GM19463 (cell line): ENCODE results near the gene GRAP.
"Not testable (repeated sequence)": the region's sequence is repeated elsewhere in the genome, so short reads cannot be mapped to it uniquely, and the experiment has no call there.

Experiments
- ATAC-seq: cut with Tn5 transposase; IDR thresholded peaks from one replicate; pipeline ENCODE4 v1.9.1; 2021; ENCODE audit warnings: mild to moderate bottlenecking, moderate library complexity; ENCODE audit not compliant: unreplicated experiment

GRAP gene

DNA sequence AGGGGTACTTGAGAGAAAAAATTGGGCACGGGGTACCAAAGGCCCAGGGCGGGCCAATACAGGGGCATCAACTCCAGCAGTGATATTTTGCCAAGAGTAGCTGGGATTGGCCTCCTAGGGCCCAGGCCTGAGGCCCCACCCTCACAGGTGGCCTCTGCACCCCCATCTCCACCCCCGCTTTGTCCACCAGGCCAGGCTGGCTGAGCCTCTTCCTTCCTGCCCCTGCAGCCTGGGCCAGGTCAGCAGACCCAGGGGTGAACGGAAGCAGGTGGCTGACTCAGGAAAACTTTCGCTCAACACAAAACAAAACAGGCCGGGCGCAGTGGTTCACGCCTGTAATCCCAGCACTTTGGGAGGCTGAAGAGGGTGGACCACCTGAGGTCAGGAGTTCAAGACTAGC is 3.7 kb downstream of the GRAP start:
- ATAC-seq = not testable (repeated sequence)

DNA sequence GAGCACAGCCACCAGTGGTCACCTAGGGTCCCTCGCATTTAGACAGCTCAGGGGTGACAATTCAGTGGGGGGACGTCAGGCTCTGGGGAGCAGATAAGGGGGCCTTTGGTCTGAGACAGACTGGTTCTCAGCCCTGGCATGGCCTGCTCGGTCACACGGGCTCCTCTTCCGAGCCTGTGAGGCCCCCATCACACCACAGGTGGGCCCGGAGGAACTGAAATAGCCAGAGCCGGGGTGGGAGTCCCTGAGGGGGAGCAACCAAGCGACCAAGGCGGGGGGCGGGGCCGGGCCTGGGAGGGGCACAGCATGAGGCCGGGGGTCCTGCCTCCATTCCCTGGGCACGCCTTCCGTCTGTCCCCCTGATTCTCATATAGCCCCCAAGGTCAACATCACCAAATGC is 4.4 kb downstream of the GRAP start:
- not testable (repeated sequence) for ATAC-seq

DNA sequence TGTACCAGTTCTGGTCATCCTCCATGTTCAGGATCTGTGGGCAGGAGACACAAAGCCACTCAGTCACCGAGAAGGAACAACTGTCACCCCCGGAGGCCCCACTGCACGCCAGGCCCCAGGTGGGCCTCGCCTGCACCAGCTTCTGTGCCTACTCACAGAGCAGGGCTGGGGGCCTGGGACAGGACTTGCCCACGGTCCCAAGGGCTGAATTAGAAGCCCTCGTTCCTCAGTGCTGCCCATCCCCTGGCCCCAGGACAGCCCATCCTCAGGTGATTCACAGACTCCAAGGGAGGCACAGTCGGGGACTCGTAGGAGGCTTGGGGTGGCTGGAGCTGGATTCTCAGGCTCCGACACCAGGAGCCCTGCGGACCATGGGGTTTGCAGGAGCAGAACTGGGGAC is 4.9 kb downstream of the GRAP start:
- ATAC-seq = not testable (repeated sequence)

DNA sequence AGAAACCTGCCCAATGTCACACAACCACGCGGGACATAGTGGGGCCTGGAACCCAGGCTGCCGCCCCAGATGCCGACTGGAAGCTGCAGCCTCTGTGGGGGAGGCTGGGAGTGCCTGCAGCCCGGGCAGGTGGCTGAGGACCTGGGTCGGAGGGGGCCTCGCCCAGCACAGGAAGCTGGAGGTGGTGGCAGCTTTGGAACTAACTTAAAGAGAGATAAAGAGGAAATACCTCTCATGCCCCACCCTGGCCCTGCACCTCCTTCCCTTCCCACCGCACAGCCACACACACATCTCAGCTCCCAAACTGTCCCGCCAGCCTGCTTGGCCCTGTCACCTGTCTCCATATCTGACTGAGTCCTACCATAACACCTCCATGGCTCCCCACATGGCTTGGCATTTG is 6.4 kb downstream of the GRAP start:
- ATAC-seq = not testable (repeated sequence)

DNA sequence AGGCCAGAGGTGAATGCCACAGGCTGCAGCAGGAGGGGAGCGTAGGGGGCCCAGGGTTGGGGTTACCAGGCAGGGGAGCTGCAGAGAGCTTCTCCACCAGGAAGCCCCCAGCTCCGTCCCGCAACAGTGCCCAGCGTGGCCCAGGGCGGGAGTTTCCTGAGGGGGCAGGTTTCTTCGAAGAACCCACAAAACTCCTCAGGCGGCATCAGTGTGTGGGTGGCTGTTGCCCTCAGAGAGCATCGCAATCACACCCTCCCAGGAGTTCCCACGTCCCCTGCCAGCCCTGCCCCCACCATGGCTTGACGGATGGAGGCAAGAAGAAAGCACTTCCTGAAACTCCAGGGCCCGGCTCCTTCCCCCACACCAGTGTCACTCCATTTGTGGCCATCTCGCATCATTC is 8.0 kb downstream of the GRAP start:
- ATAC-seq = peak; percentile 39

DNA sequence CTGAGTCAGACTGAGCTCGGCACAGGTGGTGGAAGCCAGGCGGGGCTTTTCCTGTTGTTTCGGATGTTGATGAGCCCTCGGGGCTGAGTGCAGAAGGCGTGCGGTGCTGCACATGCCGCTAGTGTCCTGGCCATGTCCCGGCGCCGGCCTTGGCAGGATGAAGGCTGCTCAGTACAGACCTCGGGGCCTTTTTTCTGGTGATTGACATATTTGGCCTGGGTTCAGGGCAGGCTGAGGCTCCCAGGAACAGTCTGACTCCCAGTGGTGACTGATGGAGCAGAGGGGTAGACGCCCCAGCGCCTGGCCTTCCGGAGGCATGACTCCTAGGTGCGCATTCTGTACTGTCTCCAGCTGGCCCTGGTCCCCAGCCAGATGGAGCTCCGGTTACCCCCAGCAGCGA is 8.8 kb downstream of the GRAP start:
- ATAC-seq = not testable (repeated sequence)

DNA sequence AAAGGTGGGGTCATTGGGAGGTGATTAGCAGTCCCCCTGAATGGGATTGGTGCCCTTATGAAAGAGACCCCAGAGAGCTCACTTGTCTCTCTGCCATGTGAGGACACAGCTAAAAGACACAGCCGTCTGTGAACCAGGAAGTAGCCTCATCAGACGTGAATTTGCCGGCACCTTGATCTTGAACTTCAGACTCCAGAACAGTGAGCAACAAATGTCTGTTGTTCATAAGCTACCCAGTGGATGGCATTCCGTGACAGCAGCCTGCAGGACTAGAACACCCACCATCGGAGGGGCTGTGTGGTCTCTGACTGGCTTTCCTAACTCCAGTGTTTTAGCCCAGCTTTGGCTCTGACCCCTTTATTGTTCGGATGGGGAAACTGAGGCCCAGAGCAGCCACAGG is 9.2 kb downstream of the GRAP start:
- not testable (repeated sequence) for ATAC-seq

DNA sequence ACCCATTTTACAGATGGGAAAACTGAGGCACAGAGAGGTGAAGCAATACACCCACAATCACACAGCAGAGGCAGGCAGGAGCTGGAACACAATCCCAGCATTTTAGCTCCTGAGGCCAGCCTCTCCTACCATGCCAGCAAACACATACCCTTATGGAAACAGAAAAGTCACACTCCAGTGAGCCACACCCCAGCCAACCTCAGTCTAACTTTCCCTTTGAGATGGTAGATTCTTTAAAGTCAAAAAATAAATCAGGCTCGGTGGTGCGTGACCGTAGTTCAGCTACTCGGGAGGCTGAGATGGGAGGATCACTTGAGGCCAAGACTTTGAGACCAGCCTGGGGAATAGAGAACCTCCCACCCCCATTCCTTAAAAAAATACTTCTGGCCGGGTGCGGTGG is 10.6 kb downstream of the GRAP start:
- ATAC-seq = not testable (repeated sequence)

DNA sequence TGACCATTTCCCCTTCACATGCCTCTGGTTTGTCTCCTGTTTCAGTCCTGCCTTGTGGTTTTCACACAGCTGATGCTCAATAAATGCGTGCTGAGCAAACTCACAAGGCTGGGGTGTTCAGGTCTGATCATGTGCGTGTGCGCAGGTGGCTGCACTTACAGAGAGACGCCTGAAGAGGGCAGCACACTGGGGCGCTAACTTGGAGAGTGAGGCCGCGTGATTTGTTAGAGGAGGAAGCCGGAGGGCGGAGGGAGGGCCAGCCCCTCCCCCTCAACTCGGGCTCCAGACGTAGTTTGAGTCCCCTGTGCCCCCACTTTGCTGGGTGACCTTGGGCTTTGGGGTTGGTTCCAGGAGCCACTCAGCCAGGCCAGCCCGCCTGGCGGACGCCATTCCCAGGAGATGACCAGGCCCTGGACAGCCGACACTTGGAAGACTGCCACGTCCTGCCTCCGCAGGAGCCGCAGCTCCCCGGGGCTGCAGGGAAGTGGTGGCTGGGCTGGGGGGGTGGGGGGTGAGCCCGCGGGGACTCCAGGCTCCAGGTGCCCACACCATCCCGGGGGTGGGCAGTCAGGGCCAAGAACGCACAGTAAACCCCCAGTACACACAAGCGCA is 14.3 kb downstream of the GRAP start:
- ATAC-seq = peak; percentile 50

DNA sequence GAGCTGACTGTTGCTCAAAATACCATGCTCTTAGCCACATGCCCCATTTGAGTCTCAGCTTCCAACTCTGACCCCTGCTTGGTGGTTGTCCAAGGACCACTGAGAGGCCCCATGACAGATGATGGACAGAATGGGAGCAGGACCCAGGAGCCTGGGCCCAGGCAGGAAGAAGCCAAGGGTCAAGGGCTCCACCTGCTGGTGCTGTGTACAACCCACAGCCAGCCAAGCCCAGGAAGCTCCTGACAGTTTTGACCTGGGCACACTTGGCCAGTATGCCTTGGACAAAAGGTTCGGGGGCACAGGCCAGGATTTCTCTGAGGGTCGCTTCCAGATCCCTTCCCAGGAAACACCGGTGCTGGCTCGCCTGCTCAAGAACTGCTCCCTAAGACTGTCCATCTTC is 15.0 kb downstream of the GRAP start:
- peak; percentile 46 for ATAC-seq

DNA sequence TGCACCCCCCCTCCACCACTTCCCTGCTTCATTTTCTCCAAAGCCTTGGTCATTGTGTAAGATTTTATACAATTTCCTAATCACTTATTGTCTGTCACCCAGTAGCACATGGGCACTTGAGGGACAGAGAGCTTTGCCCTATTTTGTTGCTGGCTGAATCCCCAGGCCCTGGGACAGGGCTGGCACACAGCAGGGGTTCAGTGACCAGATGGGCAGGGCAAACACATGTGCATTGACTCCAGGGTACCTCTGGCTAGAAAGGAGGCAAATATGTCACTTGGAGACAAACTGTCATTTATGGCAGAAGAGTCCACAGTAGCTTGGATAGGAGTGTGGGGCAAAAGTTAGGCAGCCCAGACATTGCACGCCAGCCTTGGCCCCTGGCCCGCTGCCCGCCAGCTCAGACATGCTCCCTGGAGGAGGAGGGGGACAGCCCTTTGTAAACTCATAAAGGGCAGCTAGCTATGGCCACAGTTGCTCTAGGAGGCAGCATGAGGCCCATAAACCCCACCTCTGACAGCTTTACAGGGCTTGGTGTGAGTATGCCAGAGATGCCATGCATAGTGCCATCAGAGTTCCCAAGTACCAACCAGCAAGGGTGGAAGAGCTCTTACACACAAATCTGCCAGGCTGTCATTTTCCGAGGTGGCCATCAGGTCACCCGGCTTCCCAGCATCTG is 15.8 kb downstream of the GRAP start:
- ATAC-seq = not testable (repeated sequence)

DNA sequence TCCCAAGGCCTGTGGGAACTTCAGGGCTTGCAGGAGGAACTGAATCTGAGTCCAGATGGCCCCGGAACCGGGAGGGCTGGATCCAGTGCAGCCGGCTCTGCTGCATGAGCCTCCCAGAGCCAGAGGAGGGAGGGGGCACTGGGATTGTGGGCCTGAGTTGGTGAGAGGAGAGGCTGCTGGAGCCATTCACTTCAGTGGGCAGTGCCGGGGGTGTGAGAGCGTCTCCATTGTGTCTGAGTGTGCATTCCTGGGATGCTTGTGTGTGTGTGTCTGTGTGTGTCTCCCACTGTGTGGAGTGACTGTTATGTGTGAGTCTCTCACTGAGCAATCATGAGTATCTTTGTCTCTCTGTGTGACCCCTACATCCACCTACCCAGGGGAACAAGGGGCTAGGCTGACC is 17.0 kb downstream of the GRAP start:
- not testable (repeated sequence) for ATAC-seq

DNA sequence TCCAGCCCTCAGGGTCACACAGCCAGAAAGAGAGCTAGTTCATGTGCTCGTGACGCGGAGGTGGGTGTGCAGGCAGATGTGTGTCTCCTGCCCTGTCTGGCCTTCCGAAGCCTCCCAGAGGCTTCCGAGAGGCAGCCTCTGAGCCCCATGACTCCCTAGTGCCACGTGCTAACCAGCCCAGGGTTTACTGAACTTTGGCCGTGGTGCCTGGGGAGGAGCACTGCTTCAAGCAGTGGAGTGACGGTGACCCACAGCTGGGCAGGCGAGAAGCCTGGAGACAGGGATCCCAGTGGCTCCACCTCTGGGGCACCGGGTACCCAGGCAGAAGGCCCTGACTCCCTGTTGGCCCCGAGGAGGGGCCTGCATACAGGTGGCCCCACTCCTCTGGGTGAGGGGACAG is 18.1 kb downstream of the GRAP start:
- not testable (repeated sequence) for ATAC-seq

DNA sequence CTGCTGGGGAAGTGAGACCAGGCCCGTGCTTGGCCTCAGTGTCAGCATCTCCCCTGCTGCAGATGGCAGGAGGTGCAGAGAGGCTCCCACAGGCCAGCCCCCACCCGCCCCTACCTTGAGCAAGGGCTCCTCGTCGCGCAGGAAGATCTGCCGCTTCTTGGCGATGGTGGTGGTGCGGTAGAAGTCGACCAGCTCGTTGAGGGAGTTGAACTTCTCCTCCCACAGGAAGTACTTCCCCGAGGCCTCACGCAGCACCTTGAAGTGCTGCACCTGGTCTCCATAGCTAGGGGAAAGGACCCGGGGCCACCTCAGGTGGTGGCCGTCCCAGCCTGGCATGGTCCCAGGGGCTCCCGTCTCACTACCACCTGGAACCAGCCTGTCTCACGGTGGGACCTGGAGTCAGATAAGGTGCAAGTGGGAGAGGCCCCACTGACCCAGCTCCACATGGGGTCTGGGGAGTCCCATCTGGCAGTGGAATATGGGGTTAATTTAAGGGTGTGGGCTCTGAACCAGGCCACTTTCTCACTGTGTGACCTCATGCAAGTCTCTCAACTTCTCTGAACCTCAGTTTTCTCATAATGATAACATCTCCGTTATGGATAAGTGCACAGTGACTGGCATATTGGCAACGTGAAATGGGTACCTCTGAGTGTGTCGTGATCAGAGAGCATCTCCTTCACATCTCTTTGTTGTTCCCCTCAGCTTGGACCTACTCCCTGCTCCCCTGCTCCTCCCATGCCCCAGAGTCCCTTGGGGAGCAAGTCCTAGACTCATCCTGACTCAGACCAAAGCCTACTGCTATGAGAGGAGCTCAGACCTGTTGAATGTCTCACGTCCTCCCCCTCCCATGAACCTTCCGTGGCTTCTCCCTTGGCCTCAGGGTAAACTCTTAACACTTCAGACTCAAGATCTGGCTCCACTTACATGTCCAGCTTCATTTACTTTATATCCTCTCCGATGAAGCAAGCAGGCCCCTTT is 22.4 kb downstream of the GRAP start:
- ATAC-seq = no peak

DNA sequence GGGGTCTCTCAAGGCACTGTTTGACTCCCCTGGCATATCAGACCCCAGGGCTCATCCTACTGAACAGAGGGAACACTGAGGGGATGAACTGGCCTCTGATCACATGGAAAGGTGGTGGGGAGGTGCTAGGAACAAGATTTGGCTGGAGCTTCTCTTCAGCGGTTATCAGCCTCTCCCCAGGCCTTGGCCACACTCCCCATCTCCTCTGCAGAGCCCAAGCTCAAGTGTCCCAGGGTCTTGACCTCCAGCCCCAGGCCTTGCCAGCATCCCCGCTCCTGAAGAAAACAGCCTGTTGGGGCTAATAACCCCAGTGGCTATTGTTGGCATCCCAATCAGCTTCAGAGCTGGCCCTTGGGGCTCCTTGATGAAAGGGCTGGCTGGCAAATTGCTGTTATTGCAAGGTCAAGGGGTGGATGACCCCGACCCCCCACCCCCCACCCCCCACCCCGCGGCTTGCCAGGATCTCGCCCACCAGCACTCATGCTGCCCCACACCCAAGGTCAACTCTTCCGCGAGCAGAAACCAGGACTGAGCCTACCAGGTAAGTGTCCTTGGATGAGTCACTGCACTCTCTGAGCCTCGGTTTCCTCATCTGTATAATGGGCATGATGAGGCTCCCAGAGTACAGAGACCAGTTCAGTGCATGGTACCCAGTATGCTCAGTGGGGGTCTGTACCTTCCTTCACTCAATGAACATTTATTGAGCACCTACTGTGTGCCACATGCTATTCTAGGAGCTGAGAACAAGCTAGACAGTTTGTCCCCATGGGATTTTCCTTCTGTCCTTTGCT is 23.4 kb downstream of the GRAP start:
- no peak for ATAC-seq

DNA sequence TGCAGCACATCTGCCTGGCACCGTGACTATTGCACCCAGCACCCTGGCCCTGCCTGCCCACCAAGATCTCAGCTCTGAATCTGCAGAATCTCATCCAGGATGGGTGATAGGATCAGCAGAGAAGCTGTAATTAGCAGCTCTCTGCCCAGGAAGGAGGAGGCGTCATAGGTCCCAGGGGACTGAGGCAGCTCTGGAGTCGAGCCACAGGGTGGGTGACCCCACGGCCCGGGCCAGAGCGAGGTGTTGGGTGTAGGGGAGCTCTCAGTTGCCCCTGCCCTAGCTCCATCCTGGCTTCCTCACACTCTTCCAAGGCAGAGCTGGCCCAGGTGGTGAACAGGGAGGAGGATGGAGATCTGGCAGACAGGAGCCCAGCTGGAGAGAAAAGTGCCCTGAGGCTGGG is 24.0 kb downstream of the GRAP start:
- no peak for ATAC-seq

DNA sequence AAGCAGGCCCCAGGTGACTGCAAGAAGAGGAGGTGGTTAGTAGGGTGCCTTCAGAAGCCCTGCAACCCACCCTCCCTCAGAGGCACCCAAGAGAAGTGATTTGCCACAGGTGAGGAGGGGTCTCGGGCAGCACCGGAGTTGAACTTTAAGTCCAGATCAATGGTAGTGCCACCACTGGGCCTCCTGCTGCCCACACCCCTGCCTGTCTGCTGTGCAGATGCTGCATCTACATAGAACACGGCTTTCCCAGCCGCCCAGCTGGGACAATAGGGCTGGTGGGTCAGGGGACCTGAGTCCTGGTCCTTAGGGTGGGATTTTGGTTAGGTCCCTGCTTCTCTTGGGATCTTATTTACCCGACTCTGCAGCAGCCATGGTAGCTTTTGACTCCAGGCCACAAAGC is 24.6 kb downstream of the GRAP start:
- no peak for ATAC-seq

DNA sequence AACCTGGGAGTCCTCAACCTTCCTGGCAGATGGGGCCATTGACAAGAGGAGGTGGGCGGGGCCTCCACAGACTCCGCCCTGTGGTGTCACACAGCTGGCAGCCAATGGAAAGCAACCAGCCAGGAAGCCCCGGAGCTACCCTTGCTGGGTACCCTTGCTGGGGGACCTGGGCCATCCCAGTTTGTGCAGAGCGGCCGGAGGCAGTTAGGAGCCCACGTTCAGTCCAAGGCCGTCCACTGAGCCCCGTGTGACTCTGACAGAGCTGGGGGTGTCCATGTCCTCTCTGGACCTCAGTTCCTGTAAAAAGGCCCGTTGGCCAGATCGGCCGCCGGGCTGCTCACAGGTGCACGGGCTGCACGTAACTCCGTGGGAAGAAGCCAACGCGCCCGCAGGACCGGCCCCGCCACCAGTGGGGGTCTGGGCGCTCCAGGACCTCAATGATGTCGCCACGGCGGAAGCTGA is 25.1 kb downstream of the GRAP start:
- ATAC-seq = no peak

DNA sequence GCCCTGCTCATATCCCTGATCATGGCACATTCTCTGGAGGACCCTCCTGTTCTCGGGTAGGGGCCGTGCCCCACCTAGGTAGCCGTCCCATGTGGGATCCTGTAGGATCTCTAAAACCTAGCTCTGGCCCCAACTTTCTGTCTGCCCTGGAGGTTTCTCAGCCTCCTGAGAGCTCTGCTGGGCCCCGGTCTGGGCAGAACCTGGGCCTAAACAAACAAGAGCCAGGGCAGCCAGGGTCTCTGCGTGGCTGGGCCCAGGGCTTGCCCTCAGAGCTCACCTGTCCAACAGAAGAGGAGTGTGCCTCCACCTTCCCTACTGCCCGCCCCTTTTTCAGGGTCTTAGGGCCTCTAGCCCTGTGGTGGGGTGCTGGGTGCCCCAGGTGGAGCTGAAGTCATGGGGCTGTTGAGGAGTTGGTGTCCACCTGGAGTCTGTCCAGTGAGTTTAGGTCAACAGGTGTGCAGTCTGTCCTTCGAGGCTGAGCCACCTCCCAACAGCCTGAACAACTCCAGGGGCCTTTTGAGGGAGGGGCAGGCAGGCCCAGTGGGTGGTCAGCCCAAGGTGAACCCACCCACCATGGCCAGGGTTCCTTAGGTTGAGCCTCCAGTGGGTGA is 25.6 kb downstream of the GRAP start:
- not testable (repeated sequence) for ATAC-seq

DNA sequence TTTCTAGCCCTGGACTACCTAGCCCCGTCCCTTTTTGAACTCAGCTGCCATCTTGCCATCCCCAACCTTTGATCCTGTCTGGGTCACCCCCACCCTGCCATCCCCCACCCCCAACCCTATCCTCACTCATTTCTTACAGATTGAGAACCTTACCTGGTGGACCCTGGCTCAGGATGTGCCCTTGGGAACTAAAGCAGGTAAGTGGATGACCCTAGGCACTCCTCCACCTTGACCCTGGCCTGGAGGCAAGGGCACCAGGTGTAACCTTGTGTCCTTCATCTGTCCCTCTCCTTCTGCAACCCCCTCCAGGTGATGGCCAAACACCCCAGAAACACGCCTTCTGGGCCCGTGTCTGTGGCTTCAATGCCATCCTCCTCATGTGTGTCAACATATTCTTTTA is 26.7 kb downstream of the GRAP start:
- ATAC-seq = no peak
